Uterus (tissue), 4 donors: ENCODE data around the gene VMAC. TPM values are rescaled to one million over a fixed set of nuclear protein-coding genes. Genes with fewer than 3 reads are reported as not detected.

ENCODE experiments used
- DNase-seq, 2 donors: peaks; one replicate each; pipeline ENCODE4 v3.0.0-alpha.2; 2019 to 2020
- H3K27ac ChIP-seq, 2 donors: fragments of 200-600 bp; sonication (generic); 1 replicate in 1 of 2; 2 replicates in 1 of 2; pipeline ENCODE4 v1.5.1; 2016 to 2018
- H3K27me3 ChIP-seq, 2 donors: fragments of 200-600 bp; sonication (generic); one replicate each; pipeline ENCODE4 v1.5.1; 2018 to 2019; ENCODE audit warnings: control low read depth in 1 of 2
- H3K36me3 ChIP-seq, 2 donors: fragments of 200-600 bp; sonication (generic); one replicate each; pipeline ENCODE4 v1.5.1; 2019; ENCODE audit warnings: control low read depth in 1 of 2
- H3K4me1 ChIP-seq, 2 donors: fragments of 200-600 bp; sonication (generic); one replicate each; pipeline ENCODE4 v1.5.1; 2018 to 2019; ENCODE audit warnings: control low read depth in 1 of 2
- H3K4me3 ChIP-seq, 2 donors: fragments of 200-600 bp; sonication (generic); 1 replicate in 1 of 2; 2 replicates in 1 of 2; pipeline ENCODE4 v1.5.1; 2018 to 2019; ENCODE audit warnings: mild to moderate bottlenecking in 1 of 2
- H3K9me3 ChIP-seq, 2 donors: fragments of 200-600 bp; sonication (generic); one replicate each; pipeline ENCODE4 v1.5.1; 2019; ENCODE audit warnings: control low read depth in 1 of 2
- POLR2A ChIP-seq, 2 donors: fragments of 450-650 bp; IDR thresholded peaks; one replicate each; pipeline ENCODE4 v1.6.1; 2016; ENCODE audit warnings: antibody characterized with exemption in 2 of 2, mild to moderate bottlenecking in 1 of 2, moderate library complexity in 1 of 2
- intact Hi-C: fragments of 100-400 bp; cut with DNase I; formaldehyde crosslinking; loops from one replicate; pipeline ENCODE4 v1.15.1; 2023; ENCODE audit warnings: low total_unique reads
- total RNA-seq, 4 donors: library from RNA; depleted of rRNA in 3 of 4; stranded (reverse); fragments of >200 nt in 3 of 4; gene quantifications; one replicate each; pipeline versions ENCODE4 v1.1.0 to v1.2.4, GENCODE V29; 2014 to 2023
- TF ChIP-seq, protein P1 (sequence below), 4 experiments: fragments of 200-600 bp in 2 of 4; fragments of 450-650 bp in 2 of 4; sonication (generic) in 2 of 4; IDR thresholded peaks; one replicate each; pipeline ENCODE4 v1.5.1; 2016 to 2019; ENCODE audit warnings: antibody characterized with exemption in 4 of 4, mild to moderate bottlenecking in 2 of 4, moderate library complexity in 1 of 4
- donor health status: DM: yes; HTN: yes; CAD: no.

VMAC gene
- total RNA-seq, 4 donors from 2014 or later: 2.6 to 10.9 (median 7.1) TPM

DNA sequence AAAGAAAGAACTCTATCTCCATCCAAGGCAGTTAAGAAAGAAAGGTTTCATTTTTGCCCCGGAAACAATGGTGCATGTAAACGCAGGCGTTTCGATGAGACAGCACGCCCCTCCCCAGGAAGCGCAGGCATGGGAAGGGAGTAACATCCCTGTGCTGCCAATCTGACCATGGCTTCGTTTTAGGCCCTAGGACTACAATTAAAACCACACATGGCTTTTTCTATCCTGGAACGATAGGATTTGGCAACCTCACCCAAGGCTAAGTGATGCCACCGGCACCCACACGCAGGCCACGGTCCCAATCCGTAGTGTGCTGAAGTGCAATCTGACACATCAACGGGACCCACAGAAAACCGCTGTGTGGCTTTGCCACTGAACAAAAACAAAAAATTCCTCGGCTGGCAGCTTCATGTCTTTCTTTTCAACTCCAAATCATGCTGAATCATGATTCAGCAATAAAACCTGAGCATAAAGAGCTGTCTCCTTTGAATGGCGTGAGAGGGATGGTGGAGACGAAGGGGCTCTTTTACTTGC is 49.1 kb downstream of the VMAC start:
- H3K9me3 ChIP-seq: no peaks in the 10 kb centered on the region
- no peak for TF ChIP-seq POLR2A (IDR thresholded peaks at IDR 0.05)
- TF ChIP-seq, protein P1, sequence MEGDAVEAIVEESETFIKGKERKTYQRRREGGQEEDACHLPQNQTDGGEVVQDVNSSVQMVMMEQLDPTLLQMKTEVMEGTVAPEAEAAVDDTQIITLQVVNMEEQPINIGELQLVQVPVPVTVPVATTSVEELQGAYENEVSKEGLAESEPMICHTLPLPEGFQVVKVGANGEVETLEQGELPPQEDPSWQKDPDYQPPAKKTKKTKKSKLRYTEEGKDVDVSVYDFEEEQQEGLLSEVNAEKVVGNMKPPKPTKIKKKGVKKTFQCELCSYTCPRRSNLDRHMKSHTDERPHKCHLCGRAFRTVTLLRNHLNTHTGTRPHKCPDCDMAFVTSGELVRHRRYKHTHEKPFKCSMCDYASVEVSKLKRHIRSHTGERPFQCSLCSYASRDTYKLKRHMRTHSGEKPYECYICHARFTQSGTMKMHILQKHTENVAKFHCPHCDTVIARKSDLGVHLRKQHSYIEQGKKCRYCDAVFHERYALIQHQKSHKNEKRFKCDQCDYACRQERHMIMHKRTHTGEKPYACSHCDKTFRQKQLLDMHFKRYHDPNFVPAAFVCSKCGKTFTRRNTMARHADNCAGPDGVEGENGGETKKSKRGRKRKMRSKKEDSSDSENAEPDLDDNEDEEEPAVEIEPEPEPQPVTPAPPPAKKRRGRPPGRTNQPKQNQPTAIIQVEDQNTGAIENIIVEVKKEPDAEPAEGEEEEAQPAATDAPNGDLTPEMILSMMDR (IDR thresholded peaks at IDR 0.05): no peak
- peaks cover 14 to 20% of the 10 kb centered on the region in 2 donors for H3K4me1 ChIP-seq
- no peak for DNase-seq
- no peaks in the 10 kb centered on the region for H3K36me3 ChIP-seq
- H3K27ac ChIP-seq: peak overlapping the region; percentile 24 to 58
- no peak overlapping the region for H3K4me3 ChIP-seq
- intact Hi-C loops: no loop called here
- no peaks in the 10 kb centered on the region for H3K27me3 ChIP-seq

GRCh38 chr19:5954293-5954692 is 49.6 kb downstream of the VMAC start:
- peaks cover 14 to 20% of the 10 kb centered on the region in 2 donors for H3K4me1 ChIP-seq

DNA sequence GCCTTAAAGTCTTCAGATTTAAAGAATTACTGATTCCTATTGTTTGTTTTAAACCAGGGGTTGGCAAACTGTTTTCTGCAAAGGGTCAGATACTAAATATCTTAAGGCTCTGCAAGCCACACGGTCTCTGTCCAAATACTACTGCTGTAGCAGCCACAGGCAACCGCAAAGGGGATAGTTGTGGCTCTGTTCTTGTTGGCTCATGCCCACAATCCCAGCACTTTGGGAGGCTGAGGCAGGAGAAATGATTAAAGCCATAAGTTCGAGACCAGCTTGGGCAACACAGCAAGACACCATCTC is 50.9 kb downstream of the VMAC start:
- H3K36me3 ChIP-seq: no peaks in the 10 kb centered on the region
- H3K4me3 ChIP-seq: no peak overlapping the region
- no peaks in the 10 kb centered on the region for H3K9me3 ChIP-seq
- intact Hi-C loops: no loop called here
- H3K27ac ChIP-seq: peak overlapping the region in 1 of 2 donors; percentile 58
- no peaks in the 10 kb centered on the region for H3K27me3 ChIP-seq
- DNase-seq: no peak
- TF ChIP-seq POLR2A (IDR thresholded peaks at IDR 0.05): no peak
- TF ChIP-seq, protein P1 (IDR thresholded peaks at IDR 0.05): no peak
- H3K4me1 ChIP-seq: peaks cover 4 to 20% of the 10 kb centered on the region in 2 donors

More at GRCh38 chr19:5954293-5954692, 49.6 kb downstream of the VMAC start:
- intact Hi-C loops: no loop called here
- TF ChIP-seq POLR2A (IDR thresholded peaks at IDR 0.05): no peak
- TF ChIP-seq, protein P1 (IDR thresholded peaks at IDR 0.05): no peak
- no peak for DNase-seq
- H3K27me3 ChIP-seq: no peaks in the 10 kb centered on the region
- no peaks in the 10 kb centered on the region for H3K36me3 ChIP-seq
- H3K4me3 ChIP-seq: no peak overlapping the region
- H3K27ac ChIP-seq: peak overlapping the region; percentile 24 to 58
- no peaks in the 10 kb centered on the region for H3K9me3 ChIP-seq

DNA sequence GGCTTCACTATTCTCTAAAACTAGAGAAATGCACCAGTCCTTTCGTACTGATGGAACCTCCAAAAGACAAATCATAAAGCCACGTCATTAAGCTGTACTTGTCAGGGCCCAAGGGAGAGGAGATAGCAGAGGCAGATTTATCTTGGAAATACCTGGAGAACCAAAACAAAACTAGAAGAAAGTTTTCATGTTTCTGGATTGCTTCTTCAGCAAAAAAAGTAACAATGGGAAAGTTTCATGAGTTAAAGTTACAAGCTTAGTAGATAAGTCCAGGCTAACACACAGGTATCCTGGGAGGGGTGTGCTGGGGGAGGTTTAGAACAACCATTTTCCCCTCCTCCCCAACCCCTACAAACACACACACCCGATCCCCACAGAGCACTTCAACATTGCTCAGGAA is 51.7 kb downstream of the VMAC start:
- H3K9me3 ChIP-seq: no peaks in the 10 kb centered on the region
- H3K27ac ChIP-seq: no peak overlapping the region
- no peak for DNase-seq
- H3K27me3 ChIP-seq: no peaks in the 10 kb centered on the region
- peaks cover 4 to 16% of the 10 kb centered on the region in 2 donors for H3K4me1 ChIP-seq
- TF ChIP-seq, protein P1 (IDR thresholded peaks at IDR 0.05): no peak
- TF ChIP-seq POLR2A (IDR thresholded peaks at IDR 0.05): no peak
- H3K4me3 ChIP-seq: no peak overlapping the region
- H3K36me3 ChIP-seq: no peaks in the 10 kb centered on the region
- intact Hi-C loops: no loop called here

- Histone ChIP-seq H3K4me1 (peaks cover 4 to 17% of the 10 kb centered on the region in 2 donors), H3K9me3 (no peaks in the 10 kb centered on the region), H3K27me3 (no peaks in the 10 kb centered on the region), H3K4me3 (no peak overlapping the region), H3K27ac (no peak overlapping the region), H3K36me3 (no peaks in the 10 kb centered on the region)
- TF ChIP-seq, protein P1 (IDR thresholded peaks at IDR 0.05): no peak
- TF ChIP-seq POLR2A (IDR thresholded peaks at IDR 0.05): no peak
- intact Hi-C loops: no loop called here
- no peak for DNase-seq
Measured at GRCh38 chr19:5956728-5957127, 52.1 kb downstream of the VMAC start.
